Measurements from ENCODE around the gene ALG3. TPM values are rescaled to one million over a fixed set of nuclear protein-coding genes. Genes with fewer than 3 reads are reported as not detected.

ALG3 gene
- total RNA-seq, 2 experiments from 2014 or later, result 38.1 to 43.8 TPM

DNA sequence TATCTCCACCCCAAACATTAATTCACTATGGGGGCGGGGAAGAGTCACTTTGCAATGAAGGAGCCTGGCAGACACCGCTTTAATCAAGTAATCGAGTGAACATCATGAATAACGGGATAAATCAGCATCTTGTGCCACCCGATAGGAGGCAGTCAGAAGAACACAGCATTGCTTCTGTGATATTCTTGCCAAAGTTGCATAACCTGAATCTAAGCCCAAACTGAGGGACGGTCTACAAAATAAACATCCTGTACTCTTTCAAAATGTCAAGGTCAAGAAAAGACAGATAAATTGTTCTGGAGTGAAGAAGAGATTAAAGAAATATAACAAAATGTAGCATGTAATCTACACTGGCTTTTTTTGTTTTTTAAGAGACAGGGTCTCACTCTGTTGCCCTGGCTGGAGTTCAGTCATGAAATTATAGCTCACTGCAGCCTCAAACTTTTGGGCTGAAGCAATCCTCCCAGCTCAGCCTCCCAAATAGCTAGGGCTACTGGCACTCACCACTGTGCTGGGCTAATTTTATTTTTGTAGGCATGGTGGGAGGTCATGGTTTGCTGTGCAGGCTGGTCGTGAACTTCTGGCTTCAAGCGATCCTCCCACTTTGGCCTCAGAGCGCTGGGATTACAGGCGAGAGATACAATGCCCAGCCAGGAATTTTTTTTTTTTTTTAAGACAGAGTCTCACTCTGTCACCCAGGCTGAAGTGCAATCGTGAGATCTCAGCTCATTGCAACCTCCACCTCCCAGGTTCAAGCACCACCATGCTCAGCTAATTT is 39.4 kb downstream of the ALG3 start:
- no peak for ATAC-seq
- no peak overlapping the region for H3K27ac Mint-ChIP-seq
- ChIA-PET POLR2A (interaction anchor here (0.7 kb wide), 1 partner anchor 23 kb away, joined by 3 read pairs; the partner anchor contains the start of gene ABCF3), CTCF (interaction anchor here (3.8 kb wide), 1 partner anchor 18 kb away, joined by 18 read pairs; no protein-coding TSS in a partner anchor)
- H3K4me3 Mint-ChIP-seq, result no peak overlapping the region
- no peak for DNase-seq
- peaks cover 14% of the 10 kb centered on the region for H3K27me3 Mint-ChIP-seq (ENCODE audit: low read depth)
- no peaks in the 10 kb centered on the region for H3K36me3 Mint-ChIP-seq (ENCODE audit: low read depth)
- no peaks in the 10 kb centered on the region for H3K9me3 Mint-ChIP-seq (ENCODE audit: insufficient read depth)
- no peaks in the 10 kb centered on the region for H3K4me1 Mint-ChIP-seq (ENCODE audit: low read depth)

DNA sequence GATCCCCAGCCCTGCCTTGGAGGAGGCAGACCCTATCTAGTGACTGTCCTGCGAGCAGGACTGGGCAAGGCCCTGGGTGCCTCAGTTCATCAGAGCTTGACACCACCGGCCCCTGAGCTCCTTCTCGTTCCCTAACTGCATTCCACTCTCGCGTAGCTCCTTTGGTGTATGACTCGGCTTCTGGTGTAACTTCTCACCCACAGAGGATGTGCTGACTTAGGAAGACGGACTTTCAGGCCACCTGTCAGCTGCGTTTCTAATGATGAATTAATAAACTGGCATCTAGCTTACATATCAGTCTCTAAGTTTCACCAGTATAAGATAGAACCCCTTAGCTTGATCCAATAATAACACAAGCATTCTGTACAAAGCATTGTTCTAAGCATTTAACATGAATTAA is 45.2 kb downstream of the ALG3 start:
- ATAC-seq, result no peak
- H3K36me3 Mint-ChIP-seq (ENCODE audit: low read depth), result no peaks in the 10 kb centered on the region
- no peak overlapping the region for H3K4me3 Mint-ChIP-seq
- H3K27me3 Mint-ChIP-seq (ENCODE audit: low read depth), result peaks cover 13% of the 10 kb centered on the region
- no peak for DNase-seq
- CTCF ChIA-PET, result interaction anchor here (0.9 to 1.0 kb wide), 2 partner anchors 23 to 24 kb away, joined by 3 to 5 read pairs; no protein-coding TSS in a partner anchor
- no peak overlapping the region for H3K27ac Mint-ChIP-seq
- no peaks in the 10 kb centered on the region for H3K4me1 Mint-ChIP-seq (ENCODE audit: low read depth)
- POLR2A ChIA-PET, result no interaction called here
- no peaks in the 10 kb centered on the region for H3K9me3 Mint-ChIP-seq (ENCODE audit: insufficient read depth)

DNA sequence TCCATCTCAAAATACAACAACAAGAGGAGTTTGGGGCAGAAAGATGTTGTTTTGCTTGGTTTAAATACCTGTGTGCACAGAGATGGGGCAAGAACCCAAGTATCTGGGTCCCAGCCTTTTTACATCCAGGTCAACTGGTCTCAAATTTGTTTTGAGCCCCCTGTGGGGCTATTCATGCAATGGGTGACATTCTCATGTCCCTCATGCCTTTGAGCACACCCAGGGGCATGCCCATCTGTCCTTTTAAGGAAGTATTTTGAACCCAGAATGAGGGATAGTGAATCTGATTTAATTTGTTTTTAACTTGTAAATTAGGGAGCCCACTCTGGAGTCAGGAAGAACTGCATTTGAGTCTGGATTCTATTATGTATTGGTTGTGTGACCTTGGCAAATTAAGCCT is 47.9 kb downstream of the ALG3 start:
- Mint-ChIP-seq H3K27ac (no peak overlapping the region), H3K9me3 (ENCODE audit: insufficient read depth) (no peaks in the 10 kb centered on the region), H3K36me3 (ENCODE audit: low read depth) (no peaks in the 10 kb centered on the region), H3K27me3 (ENCODE audit: low read depth) (peaks cover 6% of the 10 kb centered on the region), H3K4me3 (no peak overlapping the region), H3K4me1 (ENCODE audit: low read depth) (no peaks in the 10 kb centered on the region)
- ChIA-PET POLR2A (interaction anchor here (0.9 kb wide), 1 partner anchor 1190 kb away, joined by 3 read pairs; no protein-coding TSS in a partner anchor), CTCF (no interaction called here)
- DNase-seq (no peak), ATAC-seq (no peak)

DNA sequence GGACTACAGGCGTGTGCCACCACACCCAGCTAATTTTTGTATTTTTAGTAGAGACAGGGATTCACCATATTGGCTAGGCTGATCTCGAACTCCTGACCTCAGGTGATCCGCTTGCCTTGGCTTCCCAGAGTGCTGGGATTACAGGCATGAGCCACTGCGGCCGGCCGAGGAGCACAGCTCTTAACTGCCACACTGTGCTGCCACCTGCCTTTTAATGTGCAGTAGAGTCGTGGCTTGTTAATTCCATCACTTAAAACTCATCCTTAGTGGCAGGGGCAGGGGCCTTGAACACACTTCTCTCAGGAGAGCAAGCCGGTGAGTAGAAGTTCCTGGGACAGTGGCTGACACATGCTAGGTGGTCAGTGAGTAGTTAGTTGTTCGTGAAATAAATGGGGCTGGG is 50.3 kb downstream of the ALG3 start:
- Mint-ChIP-seq H3K27me3 (ENCODE audit: low read depth) (peaks cover 3% of the 10 kb centered on the region), H3K4me1 (ENCODE audit: low read depth) (no peaks in the 10 kb centered on the region), H3K36me3 (ENCODE audit: low read depth) (peaks cover 13% of the 10 kb centered on the region), H3K9me3 (ENCODE audit: insufficient read depth) (no peaks in the 10 kb centered on the region), H3K27ac (no peak overlapping the region), H3K4me3 (no peak overlapping the region)
- DNase-seq (no peak), ATAC-seq (no peak)
- POLR2A ChIA-PET, result no interaction called here
- CTCF ChIA-PET, result interaction anchor here (0.8 kb wide), 1 partner anchor 85 kb away, joined by 3 read pairs; no protein-coding TSS in a partner anchor

DNA sequence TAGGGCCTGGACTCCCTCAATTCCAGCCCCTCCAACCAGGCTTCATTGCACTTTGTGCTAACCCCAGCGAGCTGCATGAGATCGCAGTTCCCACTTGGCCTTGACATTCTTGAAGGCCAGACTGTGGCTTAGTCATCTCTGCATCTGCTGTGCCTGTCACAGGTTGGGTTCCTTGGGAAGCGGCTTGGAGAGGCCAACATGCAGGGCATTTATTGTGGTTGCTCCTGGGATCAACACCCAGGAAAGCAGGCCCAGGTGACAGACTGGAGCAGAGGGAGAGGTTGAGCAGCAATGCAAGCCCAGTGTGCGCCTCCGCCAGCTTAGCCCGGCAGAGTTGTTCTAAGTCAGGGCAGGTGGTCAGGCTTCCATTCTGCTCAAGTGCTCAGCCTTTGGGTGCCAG is 52.2 kb downstream of the ALG3 start:
- H3K9me3 Mint-ChIP-seq (ENCODE audit: insufficient read depth), result no peaks in the 10 kb centered on the region
- ChIA-PET POLR2A (interaction anchor here (0.5 kb wide), 1 partner anchor 17 kb away, joined by 3 read pairs; no protein-coding TSS in a partner anchor), CTCF (interaction anchor here (1.6 kb wide), 1 partner anchor 31 kb away, joined by 5 read pairs; no protein-coding TSS in a partner anchor)
- no peak overlapping the region for H3K4me3 Mint-ChIP-seq
- DNase-seq, result no peak
- no peak for ATAC-seq
- no peak overlapping the region for H3K27ac Mint-ChIP-seq
- peaks cover 29% of the 10 kb centered on the region for H3K36me3 Mint-ChIP-seq (ENCODE audit: low read depth)
- no peaks in the 10 kb centered on the region for H3K4me1 Mint-ChIP-seq (ENCODE audit: low read depth)
- H3K27me3 Mint-ChIP-seq (ENCODE audit: low read depth), result no peaks in the 10 kb centered on the region

DNA sequence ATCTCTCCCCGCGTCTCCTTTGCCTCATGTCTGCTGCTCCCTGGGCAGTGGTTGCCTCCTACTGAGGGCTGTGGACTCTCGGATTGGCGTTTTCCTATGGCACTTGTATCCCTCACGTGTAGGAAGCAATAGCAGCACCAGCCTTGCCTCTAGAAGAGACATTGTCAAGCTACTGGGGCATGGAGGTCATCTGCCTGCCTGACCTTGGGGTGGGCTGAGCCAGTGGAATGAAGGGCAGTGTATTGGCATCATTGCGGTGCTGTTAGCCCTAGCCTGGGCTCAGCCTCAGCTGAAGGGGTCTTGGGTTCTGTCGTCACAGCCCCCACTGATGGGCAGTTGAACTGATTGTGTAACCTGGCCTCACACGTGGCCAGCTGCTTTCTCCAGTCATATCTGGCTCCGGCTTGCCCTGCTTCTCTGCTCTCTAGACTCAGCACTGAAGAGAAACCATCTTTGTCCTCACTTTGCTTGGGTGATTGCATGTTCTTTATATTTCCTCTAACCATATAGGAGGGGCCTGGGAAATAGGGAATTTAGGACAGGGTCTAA is 54.7 kb downstream of the ALG3 start:
- no peak for DNase-seq
- Mint-ChIP-seq H3K27me3 (ENCODE audit: low read depth) (no peaks in the 10 kb centered on the region), H3K27ac (no peak overlapping the region), H3K36me3 (ENCODE audit: low read depth) (peaks cover 45% of the 10 kb centered on the region), H3K9me3 (ENCODE audit: insufficient read depth) (no peaks in the 10 kb centered on the region), H3K4me3 (no peak overlapping the region), H3K4me1 (ENCODE audit: low read depth) (peaks cover 3% of the 10 kb centered on the region)
- ChIA-PET POLR2A (no interaction called here), CTCF (no interaction called here)
- ATAC-seq, result no peak

DNA sequence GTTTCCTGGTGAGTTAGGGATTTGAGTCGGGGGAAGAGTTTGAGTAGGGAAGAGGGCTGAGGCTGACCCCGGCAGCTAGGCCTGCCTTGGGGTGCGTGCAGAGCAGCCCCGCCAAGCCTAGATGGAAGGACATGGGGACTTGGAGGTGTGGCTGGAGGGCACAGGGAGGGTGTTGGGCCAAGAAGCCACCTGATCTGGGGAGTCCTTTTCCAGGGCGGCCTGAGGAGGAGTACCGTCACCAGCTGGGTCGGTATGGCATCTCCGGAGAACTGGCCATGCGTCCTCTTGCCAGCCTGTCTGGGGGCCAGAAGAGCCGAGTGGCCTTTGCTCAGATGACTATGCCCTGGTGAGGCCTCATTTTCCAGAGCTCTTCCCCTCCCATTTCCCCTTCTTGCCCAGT is 55.9 kb downstream of the ALG3 start:
- Mint-ChIP-seq H3K4me1 (ENCODE audit: low read depth) (peaks cover 6% of the 10 kb centered on the region), H3K9me3 (ENCODE audit: insufficient read depth) (no peaks in the 10 kb centered on the region), H3K4me3 (no peak overlapping the region), H3K27ac (no peak overlapping the region), H3K27me3 (ENCODE audit: low read depth) (no peaks in the 10 kb centered on the region), H3K36me3 (ENCODE audit: low read depth) (peaks cover 56% of the 10 kb centered on the region)
- no peak for DNase-seq
- CTCF ChIA-PET, result no interaction called here
- ATAC-seq, result no peak
- POLR2A ChIA-PET, result no interaction called here

Small RNA genes within 50 kb of the gene (microRNA-seq; reads per million reads assigned to microRNA genes)
- gene MIR1224, result 2.3 reads per million

Other genes starting within 250 kb of the ALG3 start
- gene ABCC5, start 231.1 kb downstream of the ALG3 start, total RNA-seq, result 10 to 100 TPM; 16.7 to 19.6 TPM
- not detected for gene HTR3D, start 217.2 kb downstream of the ALG3 start, total RNA-seq
- not detected for gene HTR3C, start 195.9 kb downstream of the ALG3 start, total RNA-seq
- gene HTR3E, start 151.9 kb downstream of the ALG3 start, total RNA-seq, result not detected
- 10 to 100 TPM; 55.1 to 55.4 TPM for gene EIF2B5, start 113.6 kb downstream of the ALG3 start, total RNA-seq
- gene DVL3, start 93.6 kb downstream of the ALG3 start, total RNA-seq, result 10 to 100 TPM; 31.2 to 32.6 TPM
- gene AP2M1, start 74.1 kb downstream of the ALG3 start, total RNA-seq, result 100 to 1,000 TPM; 228 to 231 TPM
- 10 to 100 TPM; 56.6 to 57.8 TPM for gene ABCF3, start 62.8 kb downstream of the ALG3 start, total RNA-seq
- gene VWA5B2, start 19.4 kb downstream of the ALG3 start, total RNA-seq, result not detected
- gene EEF1AKMT4, start 710 bp upstream of the ALG3 start, total RNA-seq, result 1 to 10 TPM; 4.5 to 4.7 TPM
- gene CAMK2N2, start 12.6 kb upstream of the ALG3 start, total RNA-seq, result not detected
- not detected for gene ECE2, start 27.1 kb upstream of the ALG3 start, total RNA-seq
- 100 to 1,000 TPM; 207 to 209 TPM for gene PSMD2, start 50.3 kb upstream of the ALG3 start, total RNA-seq
- gene EIF4G1, start 65.6 kb upstream of the ALG3 start, total RNA-seq, result 100 to 1,000 TPM; 339 to 348 TPM
- gene FAM131A, start 88.6 kb upstream of the ALG3 start, total RNA-seq, result 1 to 10 TPM; 3.1 to 3.2 TPM
- 1 to 10 TPM; 4.7 to 4.8 TPM for gene CLCN2, start 112.6 kb upstream of the ALG3 start, total RNA-seq
- 100 to 1,000 TPM; 101 to 103 TPM for gene POLR2H, start 112.7 kb upstream of the ALG3 start, total RNA-seq
- not detected for gene THPO, start 129.2 kb upstream of the ALG3 start, total RNA-seq
- not detected for gene CHRD, start 131.1 kb upstream of the ALG3 start, total RNA-seq

Data from activated CD8-positive, alpha-beta T cell treated with anti-CD3 and anti-CD28 coated beads, Interleukin-2, amount 10 ng/mL, durations not matched to agents 7 days and 5 days (primary cell).